GM12872 (cell line): ENCODE results near the gene FERMT3.

Experiments
- TF ChIP-seq, protein P1 (sequence below): IDR thresholded peaks from 3 replicates; pipeline ENCODE4 v1.5.1; 2011; ENCODE audit warnings: low read depth, mild to moderate bottlenecking, low read length, moderate library complexity; ENCODE audit not compliant: insufficient read depth

Gene FERMT3

GRCh38 chr11:64181506-64182411 is 24.8 kb upstream of the FERMT3 start:
- TF ChIP-seq, protein P1, sequence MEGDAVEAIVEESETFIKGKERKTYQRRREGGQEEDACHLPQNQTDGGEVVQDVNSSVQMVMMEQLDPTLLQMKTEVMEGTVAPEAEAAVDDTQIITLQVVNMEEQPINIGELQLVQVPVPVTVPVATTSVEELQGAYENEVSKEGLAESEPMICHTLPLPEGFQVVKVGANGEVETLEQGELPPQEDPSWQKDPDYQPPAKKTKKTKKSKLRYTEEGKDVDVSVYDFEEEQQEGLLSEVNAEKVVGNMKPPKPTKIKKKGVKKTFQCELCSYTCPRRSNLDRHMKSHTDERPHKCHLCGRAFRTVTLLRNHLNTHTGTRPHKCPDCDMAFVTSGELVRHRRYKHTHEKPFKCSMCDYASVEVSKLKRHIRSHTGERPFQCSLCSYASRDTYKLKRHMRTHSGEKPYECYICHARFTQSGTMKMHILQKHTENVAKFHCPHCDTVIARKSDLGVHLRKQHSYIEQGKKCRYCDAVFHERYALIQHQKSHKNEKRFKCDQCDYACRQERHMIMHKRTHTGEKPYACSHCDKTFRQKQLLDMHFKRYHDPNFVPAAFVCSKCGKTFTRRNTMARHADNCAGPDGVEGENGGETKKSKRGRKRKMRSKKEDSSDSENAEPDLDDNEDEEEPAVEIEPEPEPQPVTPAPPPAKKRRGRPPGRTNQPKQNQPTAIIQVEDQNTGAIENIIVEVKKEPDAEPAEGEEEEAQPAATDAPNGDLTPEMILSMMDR = no peak

DNA sequence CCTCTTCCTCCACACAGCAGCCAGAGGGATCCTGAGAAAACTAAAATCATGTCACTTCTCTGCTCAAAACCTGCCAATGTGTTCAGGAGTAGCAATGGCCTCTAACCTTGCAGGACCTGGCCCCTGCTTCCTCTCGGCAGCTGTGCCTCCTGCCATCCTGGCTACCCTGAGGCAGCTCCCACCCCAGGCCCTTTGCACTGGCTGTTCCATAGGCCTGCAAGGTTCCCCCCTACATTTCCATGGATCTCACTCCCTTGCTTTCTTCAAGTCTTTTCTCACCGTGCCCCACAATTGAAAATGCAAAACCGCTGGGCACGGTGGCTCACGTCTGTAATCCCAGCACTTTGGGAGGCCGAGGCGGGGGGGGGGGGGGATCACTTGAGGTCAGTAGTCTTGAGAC is 22.6 kb upstream of the FERMT3 start:
- TF ChIP-seq, protein P1 = no peak

DNA sequence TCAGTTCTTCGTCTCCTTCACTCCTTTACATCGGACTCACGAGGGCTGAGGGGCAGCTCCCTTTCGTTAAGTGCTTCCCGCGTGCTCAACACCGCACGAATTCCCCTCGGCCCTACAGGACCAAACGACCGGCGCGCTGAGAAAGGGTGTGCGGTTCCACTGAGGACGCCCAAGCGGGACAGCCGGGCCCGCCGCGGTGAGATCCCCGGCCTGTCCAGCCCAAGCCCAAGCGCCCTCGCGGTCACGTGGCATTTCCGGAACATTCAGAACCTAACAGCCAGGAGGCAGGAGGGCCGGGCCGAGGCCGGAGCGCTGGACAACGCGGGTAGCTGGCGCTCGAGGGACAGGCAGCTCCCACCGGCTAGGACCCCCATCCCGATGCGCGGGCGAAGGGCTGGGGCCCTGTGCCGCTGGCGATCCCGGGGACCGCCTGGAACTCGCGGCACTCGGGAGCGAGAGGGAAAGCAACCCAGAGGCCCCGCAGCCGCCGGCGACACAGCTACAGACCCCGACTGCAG is 21.3 kb upstream of the FERMT3 start:
- TF ChIP-seq, protein P1 = 0 out of 3 replicates have a peak, but pooled peaks have one; percentile 10

GRCh38 chr11:64185693-64186491 is 20.6 kb upstream of the FERMT3 start, which contains the start of gene STIP1:
STIP1 (plus strand) TSS chr11:64186171; CDS start chr11:64186262, 91 bp downstream.
- TF ChIP-seq, protein P1 = peak; percentile 38; the same call in 2 of the 3 replicates

DNA sequence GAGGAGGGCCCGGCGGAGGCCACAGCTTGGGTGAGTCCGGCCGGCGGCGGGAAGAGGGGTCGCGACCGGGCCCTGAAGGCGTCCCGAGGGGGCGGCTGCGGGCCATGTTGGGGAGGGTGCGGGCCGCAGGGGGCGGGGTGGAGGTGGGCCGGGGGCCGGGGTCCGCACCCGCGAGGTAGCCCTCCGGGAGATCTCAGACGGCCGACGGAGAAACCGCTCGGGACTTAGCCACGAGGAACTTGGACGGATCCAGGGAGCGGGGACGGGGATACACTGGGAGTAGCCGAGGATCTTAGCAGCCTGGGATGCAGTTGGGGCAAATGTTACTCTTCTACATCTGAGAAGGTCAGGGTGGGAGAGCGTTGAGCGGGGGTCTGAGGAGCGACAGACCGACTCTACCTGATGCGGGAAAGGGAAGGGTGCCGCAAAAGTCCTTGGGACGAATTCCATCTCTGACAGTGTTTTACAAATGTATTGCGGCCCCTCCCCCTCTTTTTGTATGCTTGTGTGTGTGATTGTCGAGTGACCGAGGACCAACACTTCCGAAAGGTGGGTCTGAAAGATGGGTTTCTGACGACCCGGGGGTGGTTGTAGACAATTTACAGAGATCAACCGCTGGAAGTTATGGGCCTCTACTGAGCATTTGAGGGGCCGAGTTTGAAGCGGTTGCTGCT is 19.9 kb upstream of the FERMT3 start:
- TF ChIP-seq, protein P1 = no peak

- TF ChIP-seq, protein P1 = no peak
These were observed 14.1 kb upstream of the FERMT3 start for GRCh38 chr11:64192434-64192833.
